ENCODE data around the gene TRAPPC2L.

TRAPPC2L gene

DNA sequence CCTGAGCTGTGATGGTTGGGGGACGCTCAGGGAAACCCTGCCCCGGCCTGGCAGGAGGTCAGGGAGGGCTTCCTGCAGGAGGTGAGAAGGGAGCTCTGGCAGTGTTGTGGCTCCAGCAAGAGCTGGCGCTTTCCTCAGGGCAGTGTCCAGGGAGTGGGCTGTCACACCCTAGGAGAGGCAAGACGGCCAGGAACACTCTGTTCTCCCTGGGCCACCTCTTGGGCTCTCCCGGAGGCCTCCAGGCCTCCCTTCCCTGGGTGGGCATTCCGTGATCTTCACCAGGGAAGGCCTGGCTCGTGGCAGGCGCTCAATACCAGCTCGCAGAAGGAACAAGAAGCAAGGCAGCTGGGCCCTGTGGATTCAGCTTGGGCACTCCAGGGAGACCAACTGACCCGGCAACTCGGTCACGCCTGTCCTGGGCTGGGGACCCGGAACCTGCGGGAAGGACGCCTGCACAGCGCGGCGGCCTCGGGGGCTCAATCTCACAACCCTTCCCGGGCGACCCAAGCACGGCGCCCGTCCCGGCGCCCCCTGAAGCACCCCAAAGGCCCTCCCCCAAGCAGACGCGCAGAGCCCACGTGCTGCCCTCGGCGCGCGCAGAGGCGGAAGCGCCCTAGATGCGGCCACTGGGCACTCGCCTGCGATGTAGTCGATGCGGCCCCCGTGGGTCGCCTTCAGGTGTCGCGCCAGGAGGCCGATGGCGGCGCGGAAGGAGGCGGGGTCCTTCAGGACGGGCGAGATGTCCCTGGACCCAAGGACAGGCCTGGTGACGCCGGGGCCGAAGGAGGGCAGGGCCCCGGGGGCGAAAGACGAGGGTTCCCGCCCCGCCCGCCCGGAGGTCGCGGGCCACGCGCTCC is 45.8 kb upstream of the TRAPPC2L start:
- H3K9me2 ChIP-seq (replicated peaks; ENCODE audit: insufficient read depth, low read length) = no peaks in the 10 kb centered on the region
- H3K79me2 ChIP-seq (ENCODE audit: low read length) = peaks cover 38% of the 10 kb centered on the region
- H3K27ac ChIP-seq (ENCODE audit: low read length) = peak overlapping the region; percentile 61; the same call in 1 of the 2 replicates
- peaks cover 10% of the 10 kb centered on the region; the same call in 1 of the 2 replicates for H3F3A ChIP-seq (ENCODE audit: insufficient read depth, low read length)
- peak overlapping the region; percentile 70 for H3K4me3 ChIP-seq (ENCODE audit: low read length)
- TF ChIP-seq EZH2 (optimal IDR thresholded peaks at IDR 0.05; ENCODE audit: low read depth, low read length) = no peak
- no peak for TF ChIP-seq CTCF (IDR thresholded peaks at IDR 0.05; ENCODE audit: low read length)
- peak overlapping the region; percentile 92 for H3K4me2 ChIP-seq (ENCODE audit: low read depth, low read length)
- H3K36me3 ChIP-seq (replicated peaks; ENCODE audit: insufficient read depth, low read length) = no peaks in the 10 kb centered on the region
- 0 out of 2 replicates have a peak, but pooled peaks cover 4% of the 10 kb centered on the region for H3K27me3 ChIP-seq (replicated peaks; ENCODE audit: insufficient read depth, low read length)
- no peaks in the 10 kb centered on the region for H4K20me1 ChIP-seq (ENCODE audit: insufficient read depth, low read length)
- H2AFZ ChIP-seq (ENCODE audit: low read length) = no peak overlapping the region
- peak overlapping the region; percentile 75 for H3K9ac ChIP-seq (ENCODE audit: low read length)
- H3K4me1 ChIP-seq (ENCODE audit: low read length) = peaks cover 6% of the 10 kb centered on the region; the same call in 1 of the 2 replicates
- peak; percentile 63 for DNase-seq
- H3K9me3 ChIP-seq (replicated peaks; ENCODE audit: insufficient read depth, low read length) = no peaks in the 10 kb centered on the region

GRCh38 chr16:88811769-88812512 is 45.0 kb upstream of the TRAPPC2L start, which contains the start of gene APRT:
TSS of gene APRT (minus strand) at chr16:88811928. CDS start at chr16:88811899, 29 bp downstream.
- H3K27me3 ChIP-seq (replicated peaks; ENCODE audit: insufficient read depth, low read length) = 0 out of 2 replicates have a peak, but pooled peaks cover 4% of the 10 kb centered on the region
- peak within 1 kb of the TSS; percentile 51; the same call in 1 of the 2 replicates for H2AFZ ChIP-seq (ENCODE audit: low read length)
- no peaks in the 10 kb centered on the region for H3K9me3 ChIP-seq (replicated peaks; ENCODE audit: insufficient read depth, low read length)
- peak within 1 kb of the TSS; percentile 75 for H3K9ac ChIP-seq (ENCODE audit: low read length)
- H3F3A ChIP-seq (ENCODE audit: insufficient read depth, low read length) = peaks cover 10% of the 10 kb centered on the region; the same call in 1 of the 2 replicates
- peak within 1 kb of the TSS; percentile 61; the same call in 1 of the 2 replicates for H3K27ac ChIP-seq (ENCODE audit: low read length)
- H3K4me2 ChIP-seq (ENCODE audit: low read depth, low read length) = peak within 1 kb of the TSS; percentile 92
- H3K79me2 ChIP-seq (ENCODE audit: low read length) = peaks cover 30% of the 10 kb centered on the region
- peak within 1 kb of the TSS; percentile 70 for H3K4me3 ChIP-seq (ENCODE audit: low read length)
- peak; percentile 74 for DNase-seq
- peaks cover 6% of the 10 kb centered on the region; the same call in 1 of the 2 replicates for H3K4me1 ChIP-seq (ENCODE audit: low read length)
- no peak for TF ChIP-seq EZH2phosphoT487 (IDR thresholded peaks at IDR 0.05; ENCODE audit: low read length)
- no peak for TF ChIP-seq CTCF (IDR thresholded peaks at IDR 0.05; ENCODE audit: low read length)
- no peak for TF ChIP-seq EZH2 (optimal IDR thresholded peaks at IDR 0.05; ENCODE audit: low read depth, low read length)
- H3K9me2 ChIP-seq (replicated peaks; ENCODE audit: insufficient read depth, low read length) = no peaks in the 10 kb centered on the region
- no peaks in the 10 kb centered on the region for H3K36me3 ChIP-seq (replicated peaks; ENCODE audit: insufficient read depth, low read length)
- no peaks in the 10 kb centered on the region for H4K20me1 ChIP-seq (ENCODE audit: insufficient read depth, low read length)

- Histone ChIP-seq H3F3A (ENCODE audit: insufficient read depth, low read length) (peaks cover 10% of the 10 kb centered on the region; the same call in 1 of the 2 replicates), H3K27me3 (replicated peaks; ENCODE audit: insufficient read depth, low read length) (0 out of 2 replicates have a peak, but pooled peaks cover 4% of the 10 kb centered on the region), H3K9me2 (replicated peaks; ENCODE audit: insufficient read depth, low read length) (no peaks in the 10 kb centered on the region), H3K27ac (ENCODE audit: low read length) (no peak overlapping the region; the same call in 1 of the 2 replicates), H3K9me3 (replicated peaks; ENCODE audit: insufficient read depth, low read length) (no peaks in the 10 kb centered on the region), H4K20me1 (ENCODE audit: insufficient read depth, low read length) (no peaks in the 10 kb centered on the region), H3K4me1 (ENCODE audit: low read length) (peaks cover 6% of the 10 kb centered on the region; the same call in 1 of the 2 replicates), H3K36me3 (replicated peaks; ENCODE audit: insufficient read depth, low read length) (no peaks in the 10 kb centered on the region), H3K9ac (ENCODE audit: low read length) (no peak overlapping the region), H3K4me3 (ENCODE audit: low read length) (0 out of 2 replicates have a peak overlapping the region, but pooled peaks have one; percentile 31), H3K79me2 (ENCODE audit: low read length) (peaks cover 23% of the 10 kb centered on the region), H3K4me2 (ENCODE audit: low read depth, low read length) (peak overlapping the region; percentile 92; the same call in 1 of the 2 replicates), H2AFZ (ENCODE audit: low read length) (no peak overlapping the region)
- TF ChIP-seq EZH2phosphoT487 (IDR thresholded peaks at IDR 0.05; ENCODE audit: low read length) (no peak), EZH2 (optimal IDR thresholded peaks at IDR 0.05; ENCODE audit: low read depth, low read length) (no peak), CTCF (IDR thresholded peaks at IDR 0.05; ENCODE audit: low read length) (no peak)
- DNase-seq = no peak
Observed at GRCh38 chr16:88812513-88813268, 44.2 kb upstream of the TRAPPC2L start.
